SK-N-SH treated with all-trans-retinoic acid at 6 μM for 48 hours (cell line): ENCODE results near the gene TOX2.
A peak's percentile ranks its signal among the peaks of the same experiment; 100 is the strongest.

Source experiments
- ATAC-seq: fragments of 200-7000 bp; cut with Tn5 transposase; 3 replicates; pipeline ENCODE4 v1.9.1; 2020; ENCODE audit warnings: mild to moderate bottlenecking, moderate library complexity
- ARNTL ChIP-seq: fragments of 450-650 bp; formaldehyde crosslinking; IDR thresholded peaks from 2 replicates; pipeline ENCODE4 v1.5.0; 2020; ENCODE audit warnings: low read depth, mild to moderate bottlenecking, moderate library complexity, borderline replicate concordance
- BACH2 ChIP-seq: fragments of 250-450 bp; sonication (Bioruptor Pico); IDR thresholded peaks from 2 replicates; pipeline ENCODE4 v1.9.0; 2021; ENCODE audit warnings: mild to moderate bottlenecking, borderline replicate concordance
- CREB5 ChIP-seq: fragments of 250-450 bp; sonication (Bioruptor Pico); IDR thresholded peaks from 2 replicates; pipeline ENCODE4 v1.5.1; 2020; ENCODE audit warnings: low read depth, mild to moderate bottlenecking, moderate library complexity
- CSDC2 ChIP-seq: fragments of 250-450 bp; sonication (Bioruptor Pico); IDR thresholded peaks from 2 replicates; pipeline ENCODE4 v1.5.0; 2020; ENCODE audit warnings: mild to moderate bottlenecking, moderate library complexity
- CSRNP3 ChIP-seq: fragments of 250-450 bp; sonication (Bioruptor Pico); IDR thresholded peaks from 2 replicates; pipeline ENCODE4 v1.5.1; 2021; ENCODE audit warnings: mild to moderate bottlenecking, moderate library complexity
- ESRRG ChIP-seq: fragments of 250-450 bp; sonication (Bioruptor Pico); IDR thresholded peaks from 2 replicates; pipeline ENCODE4 v1.6.1; 2021; ENCODE audit warnings: mild to moderate bottlenecking
- ISL1 ChIP-seq: fragments of 250-450 bp; sonication (Bioruptor Pico); IDR thresholded peaks from 2 replicates; pipeline ENCODE4 v2.1.2; 2022; ENCODE audit warnings: mild to moderate bottlenecking, moderate library complexity
- OSR1 ChIP-seq: fragments of 250-450 bp; sonication (Bioruptor Pico); IDR thresholded peaks from 2 replicates; pipeline ENCODE4 v1.8.0; 2022; ENCODE audit warnings: moderate library complexity, mild to moderate bottlenecking, inconsistent platforms
- PATZ1 ChIP-seq: fragments of 250-450 bp; sonication (Bioruptor Pico); IDR thresholded peaks from 2 replicates; pipeline ENCODE4 v1.8.0; 2020; ENCODE audit warnings: mild to moderate bottlenecking, moderate library complexity, borderline replicate concordance
- POU6F1 ChIP-seq: fragments of 250-450 bp; sonication (Bioruptor Pico); IDR thresholded peaks from 2 replicates; pipeline ENCODE4 v1.8.0; 2021; ENCODE audit warnings: low read depth, mild to moderate bottlenecking, moderate library complexity, borderline replicate concordance
- PPARA ChIP-seq: fragments of 250-450 bp; sonication (Bioruptor Pico); IDR thresholded peaks from 2 replicates; pipeline ENCODE4 v1.5.0; 2020; ENCODE audit warnings: mild to moderate bottlenecking, borderline replicate concordance
- RARB ChIP-seq: fragments of 250-450 bp; sonication (Bioruptor Pico); IDR thresholded peaks from 2 replicates; pipeline ENCODE4 v1.8.0; 2021; ENCODE audit warnings: mild to moderate bottlenecking, moderate library complexity
- TCF4 ChIP-seq: fragments of 250-450 bp; sonication (Bioruptor Pico); IDR thresholded peaks from 2 replicates; pipeline ENCODE4 v1.8.0; 2021; ENCODE audit warnings: mild to moderate bottlenecking, moderate library complexity, borderline replicate concordance
- TOX ChIP-seq: fragments of 250-450 bp; sonication (Bioruptor Pico); IDR thresholded peaks from 2 replicates; pipeline ENCODE4 v1.8.0; 2021; ENCODE audit warnings: mild to moderate bottlenecking, moderate library complexity, borderline replicate concordance
- TSHZ2 ChIP-seq: fragments of 250-450 bp; sonication (Bioruptor Pico); IDR thresholded peaks from 2 replicates; pipeline ENCODE4 v1.5.0; 2020; ENCODE audit warnings: mild to moderate bottlenecking, moderate library complexity
- ZC3H10 ChIP-seq: fragments of 250-450 bp; sonication (Bioruptor Pico); IDR thresholded peaks from 2 replicates; pipeline ENCODE4 v1.5.1; 2021; ENCODE audit warnings: mild to moderate bottlenecking, moderate library complexity
- ZFP3 ChIP-seq: fragments of 250-450 bp; sonication (Bioruptor Pico); IDR thresholded peaks from 2 replicates; pipeline ENCODE4 v1.5.0; 2020; ENCODE audit warnings: mild to moderate bottlenecking, moderate library complexity
- ZFP30 ChIP-seq: fragments of 450-650 bp; formaldehyde crosslinking; IDR thresholded peaks from 2 replicates; pipeline ENCODE4 v1.5.0; 2022; ENCODE audit warnings: mild to moderate bottlenecking, moderate library complexity
- ZNF565 ChIP-seq: fragments of 450-650 bp; formaldehyde crosslinking; conservative IDR thresholded peaks from 2 replicates; pipeline ENCODE4 v1.5.0; 2020; ENCODE audit warnings: low read depth, mild to moderate bottlenecking, moderate library complexity
- ZNF70 ChIP-seq: fragments of 450-650 bp; formaldehyde crosslinking; IDR thresholded peaks from 2 replicates; pipeline ENCODE4 v1.5.0; 2020; ENCODE audit warnings: mild to moderate bottlenecking, moderate library complexity
- ZNF8 ChIP-seq: fragments of 450-650 bp; formaldehyde crosslinking; IDR thresholded peaks from 2 replicates; pipeline ENCODE4 v1.5.0; 2020; ENCODE audit warnings: mild to moderate bottlenecking, moderate library complexity

Gene TOX2

GRCh38 chr20:44074252-44075151 is 159.8 kb downstream of the TOX2 start:
- peak; percentile 59 for ATAC-seq
- peak; percentile 58; the same call in 1 of the 2 replicates for TF ChIP-seq PPARA (CRISPR knock-in tag)
- TF ChIP-seq CREB5 (CRISPR knock-in tag), result 0 out of 2 replicates have a peak, but pooled peaks have one; percentile 21
- TF ChIP-seq TOX (CRISPR knock-in tag), result no peak
- peak; percentile 99 for TF ChIP-seq TCF4 (CRISPR knock-in tag)
- peak; percentile 68 for TF ChIP-seq ISL1
- 0 out of 2 replicates have a peak, but pooled peaks have one; percentile 32 for TF ChIP-seq ZNF565 (CRISPR knock-in tag)
- TF ChIP-seq TSHZ2 (CRISPR knock-in tag), result peak; percentile 59
- TF ChIP-seq ZNF70 (CRISPR knock-in tag), result no peak

- no peak for TF ChIP-seq ESRRG
- TF ChIP-seq BACH2, result no peak
- TF ChIP-seq TSHZ2 (CRISPR knock-in tag), result no peak
- TF ChIP-seq TOX (CRISPR knock-in tag), result no peak
- no peak for TF ChIP-seq ZC3H10
- no peak for TF ChIP-seq ZNF70 (CRISPR knock-in tag)
- no peak for TF ChIP-seq PATZ1
- no peak for TF ChIP-seq ZNF565 (CRISPR knock-in tag)
- TF ChIP-seq OSR1 (CRISPR knock-in tag), result no peak
- no peak for TF ChIP-seq CSRNP3 (CRISPR knock-in tag)
- TF ChIP-seq TCF4 (CRISPR knock-in tag), result no peak
- no peak for TF ChIP-seq POU6F1 (CRISPR knock-in tag)
- no peak for TF ChIP-seq CSDC2 (CRISPR knock-in tag)
- no peak for TF ChIP-seq ISL1
- TF ChIP-seq ZNF8, result no peak
- TF ChIP-seq RARB, result no peak
- no peak for TF ChIP-seq ZFP3 (CRISPR knock-in tag)
- TF ChIP-seq ZFP30 (CRISPR knock-in tag), result no peak
- TF ChIP-seq CREB5 (CRISPR knock-in tag), result no peak
- no peak for TF ChIP-seq ARNTL (CRISPR knock-in tag)
- ATAC-seq, result no peak
Observed at GRCh38 chr20:44075191-44075949, 160.7 kb downstream of the TOX2 start.
